Brain microvascular endothelial cell (primary cell): ENCODE results near the gene CCDC47.

Source experiments
- DNase-seq: peaks from one replicate; pipeline ENCODE4 v3.0.0-alpha.2; 2020
- H3K27ac ChIP-seq: fragments of 250-450 bp; sonication (Bioruptor Pico); 2 replicates; pipeline ENCODE4 v1.5.1; 2020; ENCODE audit warnings: mild to moderate bottlenecking, moderate library complexity
- H3K27me3 ChIP-seq: fragments of 250-450 bp; sonication (Bioruptor Pico); replicated peaks from 2 replicates; pipeline ENCODE4 v1.5.1; 2020; ENCODE audit warnings: mild to moderate bottlenecking
- H3K36me3 ChIP-seq: fragments of 250-450 bp; sonication (Bioruptor Pico); replicated peaks from 2 replicates; pipeline ENCODE4 v1.5.1; 2020; ENCODE audit warnings: mild to moderate bottlenecking
- H3K4me3 ChIP-seq: 2 replicates; pipeline ENCODE4 v1.5.1; 2011; ENCODE audit warnings: low read depth, mild to moderate bottlenecking, control low read depth, low read length, moderate library complexity
- CTCF ChIP-seq: IDR thresholded peaks from 2 replicates; pipeline ENCODE4 v1.5.1; 2011; ENCODE audit warnings: low read depth, mild to moderate bottlenecking, moderate library complexity, low read length, control low read depth, inconsistent platforms; ENCODE audit errors: missing control alignments
- in situ Hi-C: cut with HindIII; loops from 2 replicates; pipeline ENCODE4 v1.10.0; 2017; ENCODE audit warnings: low sequenced_read_pairs, low pct_ligation_motif_present

Gene CCDC47

GRCh38 chr17:63716426-63716825, 57.0 kb downstream of the CCDC47 start:
- TF ChIP-seq CTCF: no peak
- Histone ChIP-seq H3K27me3 (no peaks in the 10 kb centered on the region), H3K4me3 (no peak overlapping the region), H3K36me3 (peaks cover 14% of the 10 kb centered on the region), H3K27ac (no peak overlapping the region)
- in situ Hi-C loops: no loop called here
- DNase-seq: no peak

DNA sequence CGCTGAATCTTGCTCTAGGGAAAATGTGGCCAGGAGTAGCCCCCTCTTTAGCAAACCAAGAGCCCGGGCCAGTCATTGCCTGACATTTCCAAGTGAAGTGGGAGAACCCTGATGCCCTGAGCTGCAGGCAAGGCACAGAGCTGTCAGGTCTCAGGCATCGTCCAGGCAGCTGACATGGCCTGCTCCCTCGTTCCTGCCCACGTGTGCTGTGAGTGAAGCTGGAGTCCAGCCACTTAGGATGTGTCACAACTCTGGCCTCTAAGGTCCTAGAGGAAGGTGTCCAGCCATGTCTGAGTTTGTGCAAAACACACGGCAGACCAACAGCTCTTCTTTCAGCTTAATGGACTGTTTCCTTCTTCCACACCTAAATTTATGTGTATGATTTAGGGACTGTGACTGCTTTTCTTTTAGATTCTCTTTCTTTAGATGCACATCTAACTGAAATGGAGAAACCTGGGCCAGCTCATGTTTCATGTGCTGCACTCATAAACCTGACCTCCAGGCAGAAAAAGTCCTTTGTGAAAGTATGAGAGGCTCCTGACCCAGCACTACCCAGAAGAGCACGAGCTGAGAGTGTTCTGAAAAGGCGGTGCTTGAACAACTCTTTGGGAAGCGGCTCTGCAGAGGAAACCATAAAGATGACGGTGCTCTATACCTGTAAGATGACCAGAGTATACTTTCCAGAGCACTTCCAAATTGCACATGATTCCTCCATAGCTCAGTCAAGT, 58.7 kb downstream of the CCDC47 start:
- peaks cover 21% of the 10 kb centered on the region for H3K36me3 ChIP-seq
- in situ Hi-C loops: no loop called here
- no peaks in the 10 kb centered on the region for H3K27me3 ChIP-seq
- no peak overlapping the region for H3K4me3 ChIP-seq
- no peak for DNase-seq
- no peak for TF ChIP-seq CTCF
- no peak overlapping the region for H3K27ac ChIP-seq

DNA sequence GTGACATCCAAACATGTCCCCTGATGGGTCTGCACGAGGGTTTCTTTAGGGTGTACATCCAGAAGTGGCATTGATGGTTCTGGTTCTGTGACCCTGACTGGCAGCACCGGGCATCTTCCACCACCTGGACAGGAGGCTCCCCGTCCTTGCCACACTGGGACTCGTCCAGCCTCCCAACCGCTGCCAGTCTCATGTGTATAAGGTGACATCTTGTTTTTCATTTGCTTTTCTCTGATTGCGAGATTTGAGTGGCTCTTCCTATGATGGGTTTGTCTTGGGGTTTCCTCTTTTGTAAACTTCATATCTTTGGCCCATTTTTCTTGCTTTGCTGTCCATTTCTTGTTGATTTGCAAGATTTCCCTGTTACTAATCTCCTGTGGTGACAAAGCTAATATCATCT, 64.3 kb downstream of the CCDC47 start:
- no peak for DNase-seq
- no peak for TF ChIP-seq CTCF
- Histone ChIP-seq H3K4me3 (no peak overlapping the region), H3K27ac (no peak overlapping the region), H3K27me3 (no peaks in the 10 kb centered on the region), H3K36me3 (peaks cover 38% of the 10 kb centered on the region)
- in situ Hi-C loops: no loop called here

GRCh38 chr17:63707151-63707550, 66.2 kb downstream of the CCDC47 start:
- Histone ChIP-seq H3K27ac (no peak overlapping the region), H3K4me3 (no peak overlapping the region), H3K36me3 (peaks cover 34% of the 10 kb centered on the region), H3K27me3 (no peaks in the 10 kb centered on the region)
- in situ Hi-C loops: no loop called here
- no peak for TF ChIP-seq CTCF
- DNase-seq: no peak

GRCh38 chr17:63706336-63707082, 66.9 kb downstream of the CCDC47 start:
- Histone ChIP-seq H3K27ac (no peak overlapping the region), H3K4me3 (no peak overlapping the region), H3K36me3 (peaks cover 31% of the 10 kb centered on the region), H3K27me3 (no peaks in the 10 kb centered on the region)
- in situ Hi-C loops: no loop called here
- no peak for DNase-seq
- TF ChIP-seq CTCF: no peak
